NCI-H774 (cell line): ENCODE data around the gene ATP4A.
"Not testable (repeated sequence)": the region's sequence is repeated elsewhere in the genome, so short reads cannot be mapped to it uniquely, and the experiment has no call there.

ENCODE experiments used
- DNase-seq: peaks from one replicate; lab custom pipeline; 2025; lab: John Stamatoyannopoulos, UW

The ATP4A gene

GRCh38 chr19:35563207-35563829 lies at the start of gene ATP4A:
Gene ATP4A, minus strand, starts transcription at chr19:35563658. Its CDS starts 29 bp downstream, at chr19:35563629.
- no peak for DNase-seq

DNA sequence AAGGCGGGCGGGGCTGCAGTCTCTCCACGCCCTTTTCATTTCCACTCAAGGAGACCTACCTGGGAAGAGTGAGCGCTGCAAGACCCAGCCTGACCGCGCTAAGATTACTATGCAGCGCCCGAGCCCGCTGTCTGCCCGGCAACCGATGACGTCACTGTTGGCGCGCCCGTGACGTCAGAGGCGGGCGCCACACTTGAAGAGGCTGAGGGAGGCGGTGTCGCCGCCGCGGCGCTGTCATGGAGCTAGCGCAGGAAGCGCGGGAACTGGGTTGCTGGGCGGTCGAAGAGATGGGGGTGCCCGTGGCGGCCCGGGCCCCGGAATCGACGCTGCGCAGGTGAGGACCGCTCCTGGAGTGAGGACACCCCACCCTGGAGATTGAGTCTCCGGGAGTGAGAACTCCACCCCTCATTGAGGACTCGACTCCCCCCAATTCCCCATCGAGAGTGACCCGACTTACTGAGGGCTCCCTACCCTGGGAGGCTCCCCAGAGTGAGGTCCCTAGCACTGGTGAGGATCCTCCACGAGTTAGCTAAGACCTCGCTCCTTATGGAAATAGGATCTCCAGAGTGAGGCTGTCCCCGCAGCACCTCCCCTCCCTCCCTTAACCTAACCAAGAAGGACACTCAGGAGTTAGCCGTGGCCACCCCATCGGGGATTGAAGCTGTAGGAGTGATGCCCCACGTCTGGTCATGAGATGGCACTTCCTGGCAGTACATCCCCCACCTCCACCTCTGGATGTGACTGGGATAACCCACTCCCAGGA lies 49.3 kb upstream of the ATP4A start, which contains the start of gene HAUS5:
TSS of gene HAUS5 (plus strand) at position 177 of the 763 bp plus-strand sequence. CDS start at position 237, 60 bp downstream.
- DNase-seq = peak; percentile 90

DNA sequence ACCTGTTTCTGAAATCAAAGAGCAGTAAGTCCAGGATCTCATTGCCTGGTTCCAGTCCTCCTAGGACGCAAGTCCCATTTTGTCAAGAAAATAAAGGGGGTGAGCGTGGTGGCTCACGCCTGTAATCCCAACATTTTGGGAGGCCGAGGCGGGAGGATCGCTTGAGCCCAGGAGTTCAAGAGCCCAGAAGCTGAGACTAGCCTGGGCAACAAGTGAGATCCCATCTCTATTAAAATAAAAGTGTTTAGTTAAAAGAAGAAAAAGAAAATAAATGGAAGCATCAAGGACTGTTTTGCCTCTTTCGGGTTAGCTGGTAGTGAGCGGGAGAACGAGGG lies 48.7 kb upstream of the ATP4A start:
- no peak for DNase-seq

- no peak for DNase-seq
These were observed 46.4 kb upstream of the ATP4A start for GRCh38 chr19:35609851-35610353.

- no peak for DNase-seq
These were observed 44.8 kb upstream of the ATP4A start for GRCh38 chr19:35608251-35608650.

GRCh38 chr19:35607661-35608060 lies 44.2 kb upstream of the ATP4A start:
- no peak for DNase-seq

DNA sequence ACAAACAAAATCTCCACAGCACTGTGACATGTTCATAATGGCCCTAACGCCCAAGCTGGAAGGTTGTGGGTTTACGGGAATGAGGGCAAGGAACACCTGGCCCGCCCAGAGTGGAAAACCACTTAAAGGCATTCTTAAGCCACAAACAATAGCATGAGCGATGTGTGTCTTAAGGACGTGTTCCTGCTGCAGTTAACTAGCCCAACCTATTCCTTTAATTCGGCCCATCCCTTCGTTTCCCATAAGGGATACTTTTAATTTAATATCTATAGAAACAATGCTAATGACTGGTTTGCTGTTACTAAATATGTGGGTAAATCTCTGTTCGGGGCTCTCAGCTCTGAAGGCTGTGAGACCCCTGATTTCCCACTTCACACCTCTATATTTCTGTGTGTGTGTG lies 43.7 kb upstream of the ATP4A start:
- DNase-seq = not testable (repeated sequence)

GRCh38 chr19:35604436-35604835 lies 41.0 kb upstream of the ATP4A start:
- not testable (repeated sequence) for DNase-seq

DNA sequence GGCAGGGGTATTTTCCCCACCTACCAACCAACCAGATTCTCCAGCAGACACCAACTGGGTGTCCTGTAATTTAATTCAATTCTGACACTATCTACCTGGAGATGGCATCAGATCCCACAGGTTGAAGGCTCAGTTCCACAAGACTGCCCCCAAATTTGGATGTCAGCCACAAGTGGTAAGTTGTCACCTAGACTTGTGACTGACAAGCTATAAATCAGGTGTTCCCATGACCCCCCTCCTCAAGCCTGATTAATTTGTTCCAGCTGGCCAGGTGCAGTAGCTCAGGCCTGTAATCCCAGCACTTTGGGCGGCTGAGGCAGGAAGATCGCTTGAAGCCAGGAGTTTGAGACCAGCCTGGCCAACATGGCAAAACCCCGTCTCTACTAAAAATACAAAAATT lies 38.5 kb upstream of the ATP4A start:
- DNase-seq = no peak

DNA sequence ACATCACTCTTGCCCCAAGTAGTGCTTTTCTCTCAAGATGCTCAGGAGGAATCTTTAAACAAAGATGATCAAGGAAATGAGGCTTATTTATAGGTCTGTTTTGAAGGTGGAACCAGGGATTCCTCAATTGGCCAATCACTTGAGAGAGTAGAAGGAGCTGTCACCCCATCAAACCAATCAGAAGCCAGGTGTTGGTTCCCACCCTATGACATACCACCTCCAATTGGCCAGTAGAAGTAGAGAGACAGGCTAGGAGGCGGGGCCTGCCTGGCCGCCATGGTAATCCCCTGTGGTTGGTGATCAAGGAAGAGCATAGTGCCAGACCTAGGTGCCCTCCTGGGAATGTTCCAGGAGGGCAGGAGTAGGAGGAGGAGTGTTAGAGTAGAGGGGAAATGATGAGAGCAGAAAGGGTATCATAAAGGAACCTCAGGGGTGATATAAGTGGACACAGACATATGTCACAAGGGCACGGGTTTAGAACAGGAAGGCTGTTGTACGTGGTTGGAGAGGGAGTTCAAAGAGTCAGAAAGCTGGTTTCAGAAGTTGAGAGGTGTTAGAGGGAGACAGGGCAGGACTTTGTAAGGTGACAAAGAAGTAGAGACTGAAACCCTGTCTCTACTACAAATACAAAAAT lies 33.0 kb upstream of the ATP4A start:
- no peak for DNase-seq

DNA sequence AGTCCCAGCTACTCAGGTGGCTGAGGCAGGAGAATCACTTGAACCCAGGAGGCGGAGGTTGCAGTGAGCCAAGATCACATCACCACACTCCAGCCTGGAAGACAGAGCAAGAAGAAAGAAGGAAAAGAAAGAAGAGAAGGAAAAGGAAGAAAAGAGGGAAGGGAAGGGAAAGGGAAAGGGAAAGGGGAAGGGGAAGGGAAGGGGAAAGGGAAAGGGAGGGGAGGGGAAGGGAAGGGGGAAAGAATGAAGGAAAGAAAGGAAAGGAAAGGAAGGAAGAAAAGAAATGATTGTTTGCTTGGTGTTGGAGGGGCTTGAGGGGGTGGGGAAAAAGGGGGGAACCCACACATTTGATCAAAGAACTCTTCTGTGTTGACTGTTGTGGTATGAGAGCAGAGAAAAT lies 32.5 kb upstream of the ATP4A start:
- no peak for DNase-seq

- DNase-seq = not testable (repeated sequence)
These were observed 31.6 kb upstream of the ATP4A start for GRCh38 chr19:35595026-35595425.

DNA sequence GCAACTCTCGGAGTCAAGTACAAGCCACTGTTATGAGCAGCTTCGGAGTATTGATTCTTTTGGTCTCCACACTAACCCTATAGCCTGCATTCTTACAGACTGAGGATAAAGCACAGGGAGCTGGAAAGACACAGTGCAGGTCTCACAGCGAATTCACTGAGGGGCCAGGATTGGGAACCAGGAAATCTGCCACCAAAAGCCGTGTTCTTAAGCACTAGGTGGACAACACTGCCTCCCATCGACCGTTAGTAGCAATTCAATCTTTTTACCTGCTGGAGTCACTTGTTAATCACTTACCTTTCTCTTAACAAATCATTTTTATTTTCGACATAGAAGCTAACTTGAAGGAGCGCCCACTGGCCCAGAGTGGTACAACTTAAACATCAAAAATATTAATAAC lies 28.8 kb upstream of the ATP4A start:
- DNase-seq = peak; percentile 12

DNA sequence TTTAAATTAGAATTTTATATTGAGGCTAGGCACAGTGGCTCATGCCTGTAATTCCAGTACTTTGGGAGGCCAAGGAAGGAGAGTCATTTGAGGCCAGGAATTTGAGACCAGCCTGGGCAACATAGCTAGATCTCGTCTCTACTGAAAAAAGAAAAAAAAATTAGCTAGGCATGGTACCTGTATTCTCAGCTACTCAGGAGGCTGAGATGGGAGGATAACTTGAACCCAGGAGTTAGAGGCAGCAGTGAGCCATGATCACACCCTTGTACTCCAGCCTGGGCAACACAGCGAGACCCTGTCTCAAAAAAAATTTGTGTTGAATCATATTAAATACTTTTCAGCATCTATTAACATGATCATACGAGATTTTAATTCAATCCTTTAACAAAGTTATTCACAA lies 27.4 kb upstream of the ATP4A start:
- no peak for DNase-seq

GRCh38 chr19:35587321-35587720 lies 23.9 kb upstream of the ATP4A start:
- no peak for DNase-seq

DNA sequence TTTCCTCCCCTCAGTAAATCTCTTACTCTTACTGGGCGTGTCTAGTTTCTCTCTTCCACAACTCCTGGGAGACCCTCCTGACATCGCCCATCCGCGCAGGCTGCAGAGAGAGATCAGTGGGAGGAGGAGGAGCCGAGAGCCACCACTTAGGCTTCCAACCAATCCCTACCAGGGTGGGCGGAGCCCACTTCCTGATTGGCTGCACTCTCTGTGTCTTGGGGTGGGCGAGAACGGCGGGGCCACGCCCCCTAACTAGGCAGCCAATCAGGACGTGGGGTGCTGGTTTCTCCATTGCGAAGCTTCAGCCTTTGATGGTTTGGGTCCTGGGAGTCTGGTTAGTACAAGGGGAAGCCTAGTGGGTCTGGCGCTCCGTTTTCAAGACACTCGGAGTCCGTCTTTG lies 22.4 kb upstream of the ATP4A start, which contains the start of gene PMIS2:
TSS of gene PMIS2 (plus strand) at position 326 of the 400 bp plus-strand sequence. CDS start 87 bp downstream, outside the sequence.
- DNase-seq = no peak

GRCh38 chr19:35582760-35583159 lies 19.3 kb upstream of the ATP4A start:
- no peak for DNase-seq

DNA sequence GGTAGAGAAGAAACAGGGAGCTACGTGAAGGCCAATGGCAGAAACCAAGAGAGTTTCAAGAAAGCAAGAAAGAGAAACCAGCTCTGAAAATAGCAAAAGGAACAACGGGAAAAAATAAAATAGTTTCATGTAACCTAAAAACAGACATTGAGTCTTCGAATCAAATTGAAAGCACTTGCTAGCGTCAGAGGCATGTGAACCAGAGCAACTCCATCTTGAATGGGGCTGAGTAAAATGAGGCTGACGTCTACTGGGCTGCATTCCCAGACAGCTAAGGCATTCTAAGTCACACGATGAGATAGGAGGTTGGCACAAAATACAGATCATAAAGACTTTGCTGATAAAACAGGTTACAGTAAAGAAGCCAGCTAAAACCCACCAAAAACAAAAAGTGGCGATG lies 15.2 kb upstream of the ATP4A start:
- no peak for DNase-seq

GRCh38 chr19:35577918-35578317 lies 14.5 kb upstream of the ATP4A start:
- no peak for DNase-seq

GRCh38 chr19:35571406-35571965 lies 8.0 kb upstream of the ATP4A start:
- DNase-seq = no peak

DNA sequence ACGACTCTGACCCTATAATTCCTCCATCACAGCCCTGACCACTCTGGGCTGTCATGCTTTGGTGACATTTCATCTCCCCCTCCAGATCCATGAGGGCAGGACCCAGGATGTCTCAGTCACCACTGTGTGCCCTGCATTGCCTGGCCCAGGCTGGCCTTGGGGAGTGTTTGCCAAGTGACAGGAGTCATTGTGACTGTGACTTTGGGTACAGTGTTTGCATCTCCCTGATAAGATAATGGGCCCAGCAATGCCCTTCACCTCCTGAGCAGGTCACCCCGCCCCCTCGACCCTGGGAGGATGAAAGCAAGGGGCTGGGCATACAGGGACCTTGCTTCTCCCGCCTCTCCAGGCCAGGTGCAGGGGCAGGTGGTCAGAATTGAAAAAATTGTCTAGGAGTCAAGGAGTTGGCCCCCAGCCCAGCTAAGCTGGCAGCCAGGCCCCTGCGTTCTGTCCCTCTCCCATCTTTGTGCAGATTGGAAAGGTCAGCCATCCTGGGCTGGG lies 5.9 kb upstream of the ATP4A start:
- no peak for DNase-seq

- no peak for DNase-seq
These were observed 3.3 kb upstream of the ATP4A start for GRCh38 chr19:35566738-35567137.
